Neural cell (in vitro differentiated cells): Measurements from ENCODE around the gene LRRC8D. TPM values are rescaled to one million over a fixed set of nuclear protein-coding genes. Genes with fewer than 3 reads are reported as not detected.

ENCODE experiments used
- H2AFZ ChIP-seq: fragments of 200-600, 300-800 bp; sonication (generic), shearing (Covaris generic); 2 replicates; pipeline ENCODE4 v1.6.0; 2014; ENCODE audit warnings: low read depth, mild to moderate bottlenecking, antibody characterized with exemption, low read length, moderate library complexity
- H3F3A ChIP-seq: fragments of 200-600 bp; shearing (Covaris generic); 2 replicates; pipeline ENCODE4 v1.6.1; 2016; ENCODE audit warnings: mild to moderate bottlenecking, moderate library complexity, mixed read lengths, antibody characterized with exemption, low read length; ENCODE audit not compliant: insufficient read depth, poor library complexity, severe bottlenecking
- H3K27ac ChIP-seq: fragments of 200-600, 300-800 bp; sonication (generic), shearing (Covaris generic); 2 replicates; pipeline ENCODE4 v1.5.1; 2014; ENCODE audit warnings: mild to moderate bottlenecking, low read length, moderate library complexity
- H3K27me3 ChIP-seq: fragments of 300-800, 200-600 bp; sonication (generic), shearing (Covaris generic); 2 replicates; pipeline ENCODE4 v1.6.0; 2014; ENCODE audit warnings: mild to moderate bottlenecking, low read depth, low read length, moderate library complexity; ENCODE audit not compliant: insufficient read depth
- H3K36me3 ChIP-seq: fragments of 300-800, 200-600 bp; sonication (generic), shearing (Covaris generic); 2 replicates; pipeline ENCODE4 v1.5.1; 2014; ENCODE audit warnings: mild to moderate bottlenecking, antibody characterized with exemption, low read length, moderate library complexity; ENCODE audit not compliant: insufficient read depth
- H3K4me2 ChIP-seq: fragments of 300-800, 200-600 bp; sonication (generic), shearing (Covaris generic); 2 replicates; pipeline ENCODE4 v1.6.0; 2014; ENCODE audit warnings: mild to moderate bottlenecking, low read length
- H3K4me3 ChIP-seq: fragments of 300-800, 200-600 bp; sonication (generic), shearing (Covaris generic); 2 replicates; pipeline ENCODE4 v1.5.1; 2014; ENCODE audit warnings: mild to moderate bottlenecking, low read length, moderate library complexity
- H3K79me2 ChIP-seq: fragments of 200-600 bp; shearing (Covaris generic); replicated peaks from 2 replicates; pipeline ENCODE4 v1.6.0; 2014; ENCODE audit warnings: mild to moderate bottlenecking, low read length, moderate library complexity; ENCODE audit not compliant: insufficient read depth
- H3K9ac ChIP-seq: fragments of 300-800, 200-600 bp; sonication (generic), shearing (Covaris generic); 2 replicates; pipeline ENCODE4 v1.6.1; 2016; ENCODE audit warnings: mild to moderate bottlenecking, low read length, mixed read lengths
- H3K9me2 ChIP-seq: fragments of 200-600 bp; shearing (Covaris generic); 2 replicates; pipeline ENCODE4 v1.6.1; 2016; ENCODE audit warnings: mild to moderate bottlenecking, low read length, mixed read lengths; ENCODE audit not compliant: insufficient read depth
- H3K9me3 ChIP-seq: fragments of 200-600, 300-800 bp; sonication (generic), shearing (Covaris generic); 2 replicates; pipeline ENCODE4 v1.6.1; 2016; ENCODE audit warnings: mild to moderate bottlenecking, mixed run types, low read length, moderate library complexity, mixed read lengths
- H4K20me1 ChIP-seq: fragments of 200-600 bp; shearing (Covaris generic); 2 replicates; pipeline ENCODE4 v1.6.1; 2016; ENCODE audit warnings: mild to moderate bottlenecking, mixed run types; ENCODE audit not compliant: insufficient read depth
- CTCF ChIP-seq: fragments of 450-650 bp; IDR thresholded peaks from 2 replicates; pipeline ENCODE4 v1.5.1; 2014; ENCODE audit warnings: antibody characterized with exemption, mild to moderate bottlenecking, moderate library complexity; ENCODE audit not compliant: poor library complexity, severe bottlenecking
- EP300 ChIP-seq: fragments of 450-650 bp; conservative IDR thresholded peaks from 2 replicates; pipeline ENCODE4 v1.6.1; 2014; ENCODE audit warnings: antibody characterized with exemption, mild to moderate bottlenecking, moderate library complexity; ENCODE audit not compliant: poor library complexity, severe bottlenecking
- EZH2 ChIP-seq: fragments of 200-600, 300-800 bp; shearing (Covaris generic), sonication (generic); IDR thresholded peaks from 2 replicates; pipeline ENCODE4 v1.6.1; 2014; ENCODE audit warnings: antibody characterized with exemption, low read length, borderline replicate concordance, mild to moderate bottlenecking; ENCODE audit not compliant: insufficient read depth, poor library complexity, severe bottlenecking
- MXI1 ChIP-seq: fragments of 450-650 bp; conservative IDR thresholded peaks from 2 replicates; pipeline ENCODE4 v1.6.1; 2014; ENCODE audit warnings: antibody characterized with exemption, mild to moderate bottlenecking; ENCODE audit not compliant: poor library complexity, severe bottlenecking
- POLR2AphosphoS5 ChIP-seq: IDR thresholded peaks from 2 replicates; pipeline ENCODE4 v1.6.1; 2012
- RAD21 ChIP-seq: fragments of 450-650 bp; conservative IDR thresholded peaks from 2 replicates; pipeline ENCODE4 v1.6.1; 2014; ENCODE audit warnings: antibody characterized with exemption, mild to moderate bottlenecking, moderate library complexity
- REST ChIP-seq: IDR thresholded peaks from 2 replicates; pipeline ENCODE4 v1.6.1; 2012; ENCODE audit warnings: borderline replicate concordance
- SMC3 ChIP-seq: fragments of 450-650 bp; conservative IDR thresholded peaks from 2 replicates; pipeline ENCODE4 v1.6.1; 2014; ENCODE audit warnings: antibody characterized with exemption, mild to moderate bottlenecking, moderate library complexity; ENCODE audit not compliant: poor library complexity
- TAF1 ChIP-seq: IDR thresholded peaks from 2 replicates; pipeline ENCODE4 v1.6.1; 2012; ENCODE audit warnings: low read depth
- polyA plus RNA-seq: library from polyadenylated mRNA; depleted of rRNA; stranded (reverse); fragments of >200 nt; gene quantifications from 2 replicates; pipeline ENCODE4 v1.2.3, GENCODE V29; 2014

LRRC8D gene
- polyA plus RNA-seq, 1 donor from 2014 or later: 43.7 TPM

- Histone ChIP-seq H3K27me3 (no peaks in the 10 kb centered on the region), H3F3A (no peaks in the 10 kb centered on the region), H3K79me2 (no peaks in the 10 kb centered on the region)
These were observed 138.9 kb downstream of the LRRC8D start for GRCh38 chr1:89959719-89960118.

GRCh38 chr1:89962024-89962741 is 141.4 kb downstream of the LRRC8D start:
- no peaks in the 10 kb centered on the region for H3K36me3 ChIP-seq
- H3K9ac ChIP-seq: no peak overlapping the region
- no peaks in the 10 kb centered on the region for H3F3A ChIP-seq
- H3K79me2 ChIP-seq: no peaks in the 10 kb centered on the region
- H3K27me3 ChIP-seq: no peaks in the 10 kb centered on the region
- no peak overlapping the region for H3K4me2 ChIP-seq
- no peaks in the 10 kb centered on the region for H3K9me3 ChIP-seq
- H3K9me2 ChIP-seq: no peaks in the 10 kb centered on the region
- no peak overlapping the region for H2AFZ ChIP-seq
- H4K20me1 ChIP-seq: no peaks in the 10 kb centered on the region
- H3K27ac ChIP-seq: no peak overlapping the region
- no peak overlapping the region for H3K4me3 ChIP-seq
- no peak for TF ChIP-seq REST
- TF ChIP-seq CTCF: no peak
- no peak for TF ChIP-seq MXI1
- TF ChIP-seq SMC3: no peak
- TF ChIP-seq EP300: no peak

More at GRCh38 chr1:89959719-89960118, 138.9 kb downstream of the LRRC8D start:
- TF ChIP-seq TAF1: no peak
- TF ChIP-seq CTCF: no peak
- TF ChIP-seq RAD21: no peak
- TF ChIP-seq POLR2AphosphoS5: no peak
- no peak for TF ChIP-seq EP300
- TF ChIP-seq MXI1: no peak
- TF ChIP-seq REST: no peak
- TF ChIP-seq EZH2: no peak
- TF ChIP-seq SMC3: no peak
- H3K36me3 ChIP-seq: no peaks in the 10 kb centered on the region
- no peak overlapping the region for H2AFZ ChIP-seq
- H3K9ac ChIP-seq: no peak overlapping the region
- H3K4me2 ChIP-seq: no peak overlapping the region
- no peaks in the 10 kb centered on the region for H3K9me3 ChIP-seq
- H4K20me1 ChIP-seq: no peaks in the 10 kb centered on the region
- no peak overlapping the region for H3K4me3 ChIP-seq
- no peak overlapping the region for H3K27ac ChIP-seq
- H3K9me2 ChIP-seq: no peaks in the 10 kb centered on the region
